Epithelial cell of prostate (primary cell): ENCODE measurements around the gene HHIPL1.

ENCODE experiments used
- DNase-seq: peaks from one replicate; pipeline ENCODE4 v3.0.0-alpha.2; 2011; ENCODE audit warnings: low read depth, low spot score
- H3K27ac ChIP-seq: fragments of 450-650 bp; 2 replicates; pipeline ENCODE4 v1.5.1; 2017; ENCODE audit warnings: mild to moderate bottlenecking

The HHIPL1 gene

GRCh38 chr14:99672506-99673304 lies 27.8 kb downstream of the HHIPL1 start:
- no peak overlapping the region for H3K27ac ChIP-seq
- DNase-seq, result no peak

DNA sequence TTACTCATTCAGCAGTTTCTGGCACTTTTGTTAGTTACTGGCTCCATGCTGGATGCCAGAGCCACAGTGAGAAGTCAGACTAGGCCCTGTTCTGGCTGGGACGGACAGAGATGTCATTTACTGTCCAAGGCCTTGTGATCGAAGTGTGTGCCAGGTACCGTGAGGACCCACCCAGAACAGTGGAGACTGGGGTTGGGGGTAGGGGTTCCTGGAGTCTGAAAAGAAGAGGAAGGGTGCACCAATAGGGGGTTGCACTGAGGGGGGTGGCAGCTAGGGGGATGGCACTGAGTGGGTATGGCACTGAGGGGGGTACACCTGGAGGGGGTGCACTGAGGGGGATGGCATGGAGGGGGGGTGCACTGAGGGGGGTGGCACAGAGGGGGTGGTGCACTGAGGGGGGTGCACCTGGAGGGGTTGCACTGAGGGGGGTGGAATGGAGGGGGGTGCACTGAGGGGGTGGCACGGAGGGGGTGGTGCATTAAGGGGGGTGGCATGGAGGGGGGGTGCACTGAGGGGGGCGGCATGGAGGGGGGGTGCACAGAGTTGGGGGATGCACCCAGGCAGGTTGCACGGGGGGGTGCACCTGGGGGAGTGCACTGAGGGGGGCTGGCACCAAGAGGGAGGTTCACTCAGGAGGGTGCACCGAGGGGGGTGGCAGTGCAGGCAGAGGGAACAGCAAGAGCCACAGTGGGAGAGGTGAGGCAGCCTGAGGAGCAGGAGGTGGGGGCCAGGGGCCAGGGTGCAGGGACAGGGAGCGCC lies 28.6 kb downstream of the HHIPL1 start:
- no peak overlapping the region for H3K27ac ChIP-seq
- DNase-seq, result no peak

GRCh38 chr14:99674064-99674650 lies 29.2 kb downstream of the HHIPL1 start:
- H3K27ac ChIP-seq, result no peak overlapping the region
- DNase-seq, result no peak

DNA sequence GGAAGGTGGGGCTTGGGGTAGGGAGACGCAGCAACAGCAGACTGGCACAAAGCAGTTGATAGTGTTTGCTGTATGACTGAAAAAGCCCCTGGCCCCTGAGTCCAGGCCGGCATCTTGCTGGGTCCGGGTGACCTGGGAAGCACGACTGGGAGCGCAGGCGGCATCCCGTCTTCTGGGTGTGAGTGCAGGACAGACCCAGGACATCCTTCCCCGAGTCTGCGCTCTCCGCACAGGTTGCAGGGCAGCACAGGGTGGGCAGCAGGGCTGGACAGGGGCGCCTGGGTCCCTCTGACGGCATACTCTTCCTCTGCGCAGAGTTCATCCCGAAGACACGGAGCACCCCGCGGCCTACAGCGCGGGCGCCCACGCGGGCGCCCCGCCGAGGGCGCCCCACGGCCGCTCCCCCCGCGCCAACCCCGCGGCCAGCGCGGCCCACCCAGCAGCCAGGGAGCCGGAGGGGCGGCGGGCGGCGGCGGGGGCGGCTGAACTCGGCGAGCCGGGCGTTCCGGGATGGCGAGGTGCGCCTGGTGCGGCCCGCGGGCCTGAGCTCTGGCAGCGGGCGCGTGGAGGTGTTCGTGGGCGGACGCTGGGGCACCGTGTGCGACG lies 29.9 kb downstream of the HHIPL1 start:
- DNase-seq, result no peak
- no peak overlapping the region for H3K27ac ChIP-seq

DNA sequence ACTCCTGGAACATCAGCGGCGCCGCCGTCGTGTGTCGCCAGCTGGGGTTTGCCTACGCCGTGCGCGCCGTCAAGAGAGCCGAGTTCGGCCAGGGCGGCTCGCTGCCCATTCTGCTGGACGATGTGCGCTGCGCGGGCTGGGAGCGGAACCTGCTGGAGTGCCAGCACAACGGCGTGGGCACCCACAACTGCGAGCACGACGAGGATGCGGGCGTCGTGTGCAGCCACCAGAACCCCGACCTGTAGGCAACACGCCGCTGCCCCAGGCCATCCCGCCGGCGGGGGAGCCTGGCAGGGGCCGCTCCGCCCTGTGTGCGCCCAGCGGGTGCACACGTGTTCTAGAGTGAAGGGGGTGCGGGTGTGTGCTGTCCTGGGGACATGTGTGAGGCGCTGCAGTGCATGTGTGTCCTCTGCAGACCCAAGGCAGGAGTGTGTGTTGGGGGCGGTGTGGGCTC lies 30.5 kb downstream of the HHIPL1 start:
- no peak for DNase-seq

DNA sequence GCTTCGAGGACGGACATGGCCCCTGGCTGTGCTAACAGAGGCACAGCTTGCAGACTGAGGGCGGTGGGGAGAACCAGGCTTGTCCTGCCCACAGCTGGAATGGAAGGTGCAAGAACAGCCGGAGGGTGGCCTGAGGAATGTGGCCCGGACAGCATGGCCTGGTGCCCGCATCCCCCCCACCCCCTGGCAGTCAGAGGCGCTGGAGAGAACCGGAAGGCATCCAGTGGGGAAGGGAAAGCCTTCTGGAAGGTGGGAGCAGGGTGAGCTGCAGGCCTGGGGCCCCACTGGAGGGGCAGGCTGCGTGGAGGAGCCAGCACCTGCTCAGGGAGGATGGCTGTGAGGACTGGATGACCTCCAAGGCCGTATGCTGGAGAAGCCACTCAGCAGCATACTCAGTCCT lies 31.0 kb downstream of the HHIPL1 start:
- H3K27ac ChIP-seq, result no peak overlapping the region
- no peak for DNase-seq

More for the DNA sequence above, 30.5 kb downstream of the HHIPL1 start:
- H3K27ac ChIP-seq, result no peak overlapping the region

- no peak overlapping the region for H3K27ac ChIP-seq
- DNase-seq, result no peak
These were observed 31.7 kb downstream of the HHIPL1 start for GRCh38 chr14:99676657-99677056.

- no peak for DNase-seq
- no peak overlapping the region for H3K27ac ChIP-seq
These were observed 32.6 kb downstream of the HHIPL1 start for GRCh38 chr14:99677231-99678140.

GRCh38 chr14:99678198-99678597 lies 33.3 kb downstream of the HHIPL1 start:
- H3K27ac ChIP-seq, result no peak overlapping the region
- DNase-seq, result no peak

DNA sequence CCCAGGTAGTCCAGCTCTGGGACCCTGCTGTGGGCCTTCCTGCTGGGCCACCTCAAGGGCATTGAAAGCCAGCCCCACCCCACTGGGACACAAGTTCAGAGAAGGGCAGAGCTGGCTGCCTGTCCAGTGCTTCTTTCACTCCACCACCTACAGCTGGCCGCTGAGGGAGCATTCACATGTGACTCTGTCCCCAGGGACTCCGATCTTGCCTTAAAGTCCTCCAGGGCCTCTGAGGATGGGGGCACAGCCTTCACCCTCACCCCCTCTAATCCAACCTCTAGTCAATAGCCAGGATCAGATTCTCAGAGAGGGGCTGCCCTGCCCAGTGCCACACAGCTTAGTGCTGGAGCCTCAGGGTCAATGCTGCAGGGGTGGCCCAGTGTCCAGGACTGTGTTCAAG lies 34.2 kb downstream of the HHIPL1 start:
- H3K27ac ChIP-seq, result no peak overlapping the region
- no peak for DNase-seq

DNA sequence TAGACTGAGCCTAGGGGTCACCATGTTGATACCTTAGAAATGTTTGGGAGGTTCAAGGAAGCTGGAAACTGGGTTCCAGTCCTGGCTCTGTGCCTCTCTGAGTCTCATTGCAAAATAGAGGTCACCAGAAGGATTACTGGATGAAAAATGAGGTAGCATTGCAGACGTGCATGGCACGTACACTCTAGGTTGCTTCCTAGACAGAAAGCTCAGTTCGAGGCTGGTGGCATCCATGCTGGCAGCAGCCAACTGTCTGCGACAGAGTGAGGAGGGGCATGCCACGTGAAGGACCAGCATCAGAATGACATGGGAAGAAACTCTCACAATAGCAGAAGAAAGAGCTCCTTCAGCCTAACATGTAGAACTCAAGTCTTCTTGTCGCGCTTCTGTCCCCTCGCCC lies 34.6 kb downstream of the HHIPL1 start:
- DNase-seq, result no peak
- no peak overlapping the region for H3K27ac ChIP-seq

DNA sequence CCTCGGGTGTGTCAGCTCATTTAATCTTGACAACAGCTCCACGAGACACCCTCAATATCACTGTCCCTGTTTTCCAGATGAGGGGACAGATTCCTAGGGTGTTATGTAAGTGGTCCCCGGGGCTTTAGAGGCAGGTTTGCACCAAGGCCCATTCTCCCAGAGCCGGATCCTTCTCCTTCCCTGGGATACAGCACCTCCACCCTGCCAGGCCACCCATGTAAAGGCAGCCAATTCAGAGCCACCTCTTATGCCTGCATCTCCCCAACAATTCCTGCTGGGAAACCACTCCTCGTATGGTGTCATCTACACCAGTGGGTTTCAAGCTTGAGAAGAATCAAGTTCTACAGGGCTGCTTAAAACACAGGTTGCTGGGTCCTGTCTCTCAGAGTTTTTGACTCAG lies 35.1 kb downstream of the HHIPL1 start:
- H3K27ac ChIP-seq, result no peak overlapping the region
- DNase-seq, result no peak

- no peak overlapping the region for H3K27ac ChIP-seq
- DNase-seq, result no peak
These were observed 36.3 kb downstream of the HHIPL1 start for GRCh38 chr14:99681101-99681831.

GRCh38 chr14:99681832-99682148 lies 36.9 kb downstream of the HHIPL1 start:
- DNase-seq, result no peak
- H3K27ac ChIP-seq, result no peak overlapping the region

DNA sequence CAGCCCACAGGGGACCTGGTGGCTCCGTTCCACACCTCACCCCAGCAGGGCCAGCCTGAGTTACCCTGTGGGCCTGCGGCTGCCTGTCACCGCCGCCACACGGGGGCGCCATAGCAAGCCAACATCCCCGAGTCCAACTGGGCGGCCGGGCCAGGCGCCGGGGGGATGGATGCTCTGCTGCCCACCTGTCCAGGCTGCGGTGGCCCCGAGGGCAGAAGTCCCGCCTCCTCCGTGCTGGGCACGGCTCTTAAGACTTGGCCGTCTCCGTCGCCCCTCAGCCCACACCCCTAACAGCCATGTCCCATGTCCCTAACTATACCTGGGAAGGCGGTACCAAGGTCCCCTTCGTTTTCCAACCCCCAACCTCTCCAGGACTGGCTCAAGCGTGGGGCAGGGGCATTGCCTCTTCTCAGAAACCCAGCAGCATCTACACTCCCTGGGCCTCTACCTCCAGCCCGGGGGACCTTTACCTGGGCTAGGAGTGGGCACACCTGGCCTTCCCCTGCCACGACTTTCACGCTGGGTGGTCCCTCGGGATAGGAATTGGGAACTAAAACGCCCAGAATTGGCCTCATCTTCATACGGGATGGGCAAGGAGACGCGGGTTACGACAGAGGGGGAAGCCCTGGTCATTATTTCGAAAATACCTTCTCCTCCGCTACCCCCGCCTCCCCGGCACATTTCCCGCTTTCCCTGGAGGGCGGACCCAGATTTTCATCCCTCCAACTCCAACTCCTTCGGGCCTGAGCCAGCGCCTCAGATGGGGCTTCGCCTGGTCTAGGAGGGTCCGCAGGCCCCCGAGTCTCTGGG lies 38.1 kb downstream of the HHIPL1 start:
- no peak overlapping the region for H3K27ac ChIP-seq
- DNase-seq, result no peak

- H3K27ac ChIP-seq, result no peak within 1 kb of the TSS
- peak; percentile 95 for DNase-seq
These were observed 38.9 kb downstream of the HHIPL1 start, which contains the start of gene CYP46A1 for GRCh38 chr14:99683619-99684409. Gene CYP46A1 (plus strand): TSS chr14:99684298. CDS start chr14:99684418, 120 bp downstream.

- H3K27ac ChIP-seq, result no peak overlapping the region
- DNase-seq, result no peak
These were observed 39.5 kb downstream of the HHIPL1 start for GRCh38 chr14:99684410-99684934.
